Esophagus muscularis mucosa (tissue), 4 donors: ENCODE measurements around the gene TSSK3.

Experiments
- CTCF ChIP-seq, 3 experiments: fragments of 200-600 bp in 2 of 3; fragments of 450-650 bp in 1 of 3; sonication (generic) in 2 of 3; IDR thresholded peaks; one replicate each; pipeline ENCODE4 v1.5.1; 2017 to 2019; ENCODE audit warnings: antibody characterized with exemption in 3 of 3, mild to moderate bottlenecking in 2 of 3, moderate library complexity in 1 of 3
- EP300 ChIP-seq: sonication (generic); formaldehyde crosslinking; IDR thresholded peaks from one replicate; pipeline ENCODE4 v1.6.1; 2017; ENCODE audit warnings: antibody characterized with exemption
- POLR2A ChIP-seq: fragments of 450-650 bp; IDR thresholded peaks from one replicate; pipeline ENCODE4 v1.6.1; 2017; ENCODE audit warnings: antibody characterized with exemption, moderate library complexity, mild to moderate bottlenecking, low read depth
- POLR2AphosphoS5 ChIP-seq, 2 donors: sonication (generic); formaldehyde crosslinking; IDR thresholded peaks; one replicate each; pipeline ENCODE4 v1.6.1; 2017; ENCODE audit warnings: antibody characterized with exemption in 2 of 2

- TF ChIP-seq POLR2AphosphoS5 (IDR thresholded peaks at IDR 0.05) (no peak), POLR2A (no peak), CTCF (IDR thresholded peaks at IDR 0.05) (no peak), EP300 (no peak)
Observed at GRCh38 chr1:32332290-32333079, 29.9 kb upstream of the TSSK3 start.
